PC-3 (cell line): ENCODE data around the gene IL4. TPM values are rescaled to one million over a fixed set of nuclear protein-coding genes. Genes with fewer than 3 reads are reported as not detected.

Experiments
- ATAC-seq: fragments of 200-7000 bp; cut with Tn5 transposase; 2 replicates; pipeline ENCODE4 v1.9.1; 2020; ENCODE audit warnings: mild to moderate bottlenecking, moderate library complexity
- BruUV-seq: library from RNA; stranded (reverse); fragments of 400-500 nt; replicated peaks from 2 replicates; lab custom pipeline; 2021; lab: Mats Ljungman, UMichigan
- CTCF ChIA-PET: fragments of 300-600 bp; sonication (Branson Sonifier 250); formaldehyde crosslinking; loops from one replicate; lab custom pipeline; 2022; ENCODE audit warnings: antibody characterized with exemption; lab: Charles Lee
- POLR2A ChIA-PET: fragments of 300-600 bp; sonication (Branson Sonifier 250); formaldehyde crosslinking; loops from one replicate; lab custom pipeline; 2022; ENCODE audit warnings: antibody characterized with exemption; ENCODE audit not compliant: unreplicated experiment; lab: Charles Lee
- DNase-seq: peaks from one replicate; pipeline ENCODE4 v3.0.0-alpha.2; 2015
- H2AFZ ChIP-seq: fragments of 300-600 bp; sonication (generic); 2 replicates; pipeline ENCODE4 v1.6.0; 2016; ENCODE audit warnings: antibody characterized with exemption, low read length
- H3F3A ChIP-seq: fragments of 300-600 bp; sonication (generic); one replicate; pipeline ENCODE4 v1.6.0; 2017; ENCODE audit warnings: antibody characterized with exemption, low read length, control low read depth, mild to moderate bottlenecking; ENCODE audit not compliant: unreplicated experiment
- H3K27ac ChIP-seq: fragments of 300-600 bp; sonication (generic); 2 replicates; pipeline ENCODE4 v1.5.1; 2016; ENCODE audit warnings: mild to moderate bottlenecking, low read length
- H3K27me3 ChIP-seq: fragments of 300-600 bp; sonication (generic); 2 replicates; pipeline ENCODE4 v1.6.1; 2016; ENCODE audit warnings: low read length, mixed read lengths
- H3K36me3 ChIP-seq: fragments of 300-600 bp; sonication (generic); 2 replicates; pipeline ENCODE4 v1.6.1; 2016; ENCODE audit warnings: low read depth, mixed run types, low read length, mixed read lengths
- H3K4me1 ChIP-seq: fragments of 300-600 bp; sonication (generic); 2 replicates; pipeline ENCODE4 v1.5.1; 2016; ENCODE audit warnings: low read length; ENCODE audit not compliant: insufficient read depth
- H3K4me2 ChIP-seq: fragments of 300-600 bp; sonication (generic); 2 replicates; pipeline ENCODE4 v1.6.0; 2016; ENCODE audit warnings: low read length
- H3K4me3 ChIP-seq: fragments of 300-600 bp; sonication (generic); 2 replicates; pipeline ENCODE4 v1.5.1; 2016; ENCODE audit warnings: mild to moderate bottlenecking, low read length, mixed read lengths
- H3K79me2 ChIP-seq: fragments of 300-600 bp; sonication (generic); 2 replicates; pipeline ENCODE4 v1.6.1; 2017; ENCODE audit warnings: low read length, mixed read lengths
- H3K9ac ChIP-seq: fragments of 300-600 bp; sonication (generic); 2 replicates; pipeline ENCODE4 v1.6.0; 2016; ENCODE audit warnings: mild to moderate bottlenecking, low read length
- H3K9me2 ChIP-seq: fragments of 300-600 bp; sonication (generic); replicated peaks from 2 replicates; pipeline ENCODE4 v1.6.1; 2016; ENCODE audit warnings: mixed run types, low read length, mixed read lengths
- H3K9me3 ChIP-seq: fragments of 300-600 bp; sonication (generic); 2 replicates; pipeline ENCODE4 v1.6.1; 2016; ENCODE audit warnings: low read length, mixed read lengths
- H4K20me1 ChIP-seq: fragments of 300-600 bp; sonication (generic); 2 replicates; pipeline ENCODE4 v1.6.1; 2016; ENCODE audit warnings: low read length, mixed read lengths
- EZH2 ChIP-seq: fragments of 300-600 bp; sonication (generic); IDR thresholded peaks from one replicate; pipeline ENCODE4 v1.6.1; 2017; ENCODE audit warnings: antibody characterized with exemption, mild to moderate bottlenecking, low read length; ENCODE audit not compliant: unreplicated experiment
- EZH2phosphoT487 ChIP-seq: fragments of 300-600 bp; sonication (generic); IDR thresholded peaks from 2 replicates; pipeline ENCODE4 v1.6.1; 2018; ENCODE audit warnings: mild to moderate bottlenecking, antibody characterized with exemption, low read length, borderline replicate concordance
- intact Hi-C: fragments of 100-400 bp; cut with micrococcal nuclease; formaldehyde crosslinking; loops from 2 replicates; pipeline ENCODE4 v1.9.0; 2023
- total RNA-seq: library from RNA; depleted of rRNA; stranded (reverse); fragments of >200 nt; gene quantifications from 2 replicates; pipeline ENCODE4 v1.2.3, GENCODE V29; 2014
- TF ChIP-seq, protein P1 (sequence below): fragments of 300-600 bp; sonication (generic); conservative IDR thresholded peaks from 2 replicates; pipeline ENCODE4 v1.5.1; 2017; ENCODE audit warnings: antibody characterized with exemption, low read depth, mild to moderate bottlenecking, low read length

Gene IL4
- total RNA-seq, 1 experiment from 2014 or later: not detected

DNA sequence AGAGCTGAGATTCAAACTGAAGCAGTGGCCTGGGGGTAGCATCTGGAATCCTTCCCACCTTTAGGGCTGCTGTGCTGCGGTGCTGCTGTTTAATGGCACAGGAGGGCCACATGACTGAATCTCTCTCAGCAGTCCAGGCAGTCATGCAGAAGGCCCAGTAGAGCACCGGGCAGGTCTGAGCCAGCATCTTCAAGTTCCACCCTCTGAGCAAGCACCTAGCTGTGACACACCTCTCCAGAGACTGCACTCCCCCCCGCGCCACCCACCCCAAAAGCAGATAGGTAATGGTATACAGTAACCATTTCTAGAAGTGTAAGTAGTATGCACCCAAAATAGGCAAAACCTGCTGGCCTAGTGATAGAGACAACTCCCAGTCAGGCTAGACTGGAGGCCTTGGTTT is 8.2 kb downstream of the IL4 start:
- ATAC-seq (no peak), DNase-seq (no peak)
- CTCF ChIA-PET: no interaction called here
- Histone ChIP-seq H3K4me2 (no peak overlapping the region), H2AFZ (no peak overlapping the region), H3K27ac (no peak overlapping the region), H3K9ac (no peak overlapping the region), H3K36me3 (no peaks in the 10 kb centered on the region), H4K20me1 (no peaks in the 10 kb centered on the region), H3F3A (no peaks in the 10 kb centered on the region), H3K79me2 (no peaks in the 10 kb centered on the region), H3K4me3 (no peak overlapping the region), H3K4me1 (peaks cover 12% of the 10 kb centered on the region), H3K27me3 (no peaks in the 10 kb centered on the region), H3K9me3 (no peaks in the 10 kb centered on the region), H3K9me2 (no peaks in the 10 kb centered on the region)
- TF ChIP-seq EZH2: no peak
- TF ChIP-seq, protein P1, sequence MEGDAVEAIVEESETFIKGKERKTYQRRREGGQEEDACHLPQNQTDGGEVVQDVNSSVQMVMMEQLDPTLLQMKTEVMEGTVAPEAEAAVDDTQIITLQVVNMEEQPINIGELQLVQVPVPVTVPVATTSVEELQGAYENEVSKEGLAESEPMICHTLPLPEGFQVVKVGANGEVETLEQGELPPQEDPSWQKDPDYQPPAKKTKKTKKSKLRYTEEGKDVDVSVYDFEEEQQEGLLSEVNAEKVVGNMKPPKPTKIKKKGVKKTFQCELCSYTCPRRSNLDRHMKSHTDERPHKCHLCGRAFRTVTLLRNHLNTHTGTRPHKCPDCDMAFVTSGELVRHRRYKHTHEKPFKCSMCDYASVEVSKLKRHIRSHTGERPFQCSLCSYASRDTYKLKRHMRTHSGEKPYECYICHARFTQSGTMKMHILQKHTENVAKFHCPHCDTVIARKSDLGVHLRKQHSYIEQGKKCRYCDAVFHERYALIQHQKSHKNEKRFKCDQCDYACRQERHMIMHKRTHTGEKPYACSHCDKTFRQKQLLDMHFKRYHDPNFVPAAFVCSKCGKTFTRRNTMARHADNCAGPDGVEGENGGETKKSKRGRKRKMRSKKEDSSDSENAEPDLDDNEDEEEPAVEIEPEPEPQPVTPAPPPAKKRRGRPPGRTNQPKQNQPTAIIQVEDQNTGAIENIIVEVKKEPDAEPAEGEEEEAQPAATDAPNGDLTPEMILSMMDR: no peak
- TF ChIP-seq EZH2phosphoT487: no peak
- no TSS peak for BruUV-seq
- POLR2A ChIA-PET: no interaction called here
- intact Hi-C loops: no loop called here

DNA sequence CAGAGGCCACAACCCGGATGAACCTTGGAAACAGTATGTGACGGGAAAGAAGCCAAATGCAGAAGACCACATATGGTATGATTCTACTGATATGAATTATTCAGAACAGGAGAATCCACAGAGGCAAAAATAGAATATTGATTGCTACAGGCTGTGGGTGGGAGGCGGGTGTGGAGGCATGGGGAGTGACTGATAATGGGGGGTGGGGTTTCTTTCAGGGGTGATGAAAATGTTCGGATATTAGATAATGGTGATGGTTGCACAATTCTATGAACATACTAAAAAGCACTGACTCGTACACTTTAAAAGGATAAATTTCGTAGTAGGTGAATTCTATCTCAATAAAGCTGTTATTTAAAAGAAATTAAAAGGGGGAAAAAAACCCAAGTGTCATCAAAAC is 10.7 kb downstream of the IL4 start:
- Histone ChIP-seq H3K4me3 (no peak overlapping the region), H4K20me1 (no peaks in the 10 kb centered on the region), H3K4me2 (no peak overlapping the region), H3K4me1 (no peaks in the 10 kb centered on the region), H3K9ac (no peak overlapping the region), H3K9me3 (no peaks in the 10 kb centered on the region), H3F3A (no peaks in the 10 kb centered on the region), H3K36me3 (no peaks in the 10 kb centered on the region), H2AFZ (no peak overlapping the region), H3K79me2 (no peaks in the 10 kb centered on the region), H3K27ac (no peak overlapping the region), H3K27me3 (no peaks in the 10 kb centered on the region), H3K9me2 (no peaks in the 10 kb centered on the region)
- ChIA-PET POLR2A (no interaction called here), CTCF (no interaction called here)
- ATAC-seq (no peak), DNase-seq (no peak)
- BruUV-seq: no TSS peak
- TF ChIP-seq EZH2 (no peak), EZH2phosphoT487 (no peak)
- TF ChIP-seq, protein P1: no peak
- intact Hi-C loops: no loop called here

DNA sequence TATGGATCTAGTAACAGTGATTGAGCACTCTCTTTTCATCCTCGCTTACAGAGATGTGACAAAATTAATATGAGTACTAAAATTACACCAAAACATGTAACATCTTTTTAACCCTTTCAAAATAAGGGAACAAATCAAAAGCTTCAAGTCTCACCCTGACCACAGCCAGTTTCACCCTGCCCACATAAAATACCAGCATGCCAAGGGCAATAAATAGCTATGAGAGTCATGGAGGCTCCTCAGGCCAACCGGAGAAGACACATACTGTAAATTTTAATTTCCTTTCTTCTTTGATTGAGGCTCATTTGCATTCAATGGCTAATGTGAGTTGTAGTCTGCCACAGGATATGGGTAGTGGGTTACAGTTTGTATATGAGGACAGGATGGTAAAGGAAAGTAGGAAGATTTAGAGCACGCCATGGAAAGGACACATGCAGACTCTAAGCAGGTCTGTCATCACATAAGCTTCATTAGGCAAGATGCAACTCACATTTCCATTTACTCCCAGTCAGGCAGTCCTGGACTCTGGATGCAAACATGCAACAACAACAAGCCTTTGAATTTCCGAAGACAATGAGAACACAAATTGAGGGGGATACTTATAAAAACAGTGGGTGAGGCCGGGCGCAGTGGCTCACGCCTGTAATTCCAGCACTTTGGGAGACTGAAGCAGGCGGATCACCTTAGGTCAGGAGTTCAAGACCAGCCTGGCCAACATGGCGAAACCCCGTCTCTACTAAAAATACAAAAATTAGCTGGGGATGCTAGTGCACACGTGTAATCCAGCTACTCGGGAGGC is 11.3 kb downstream of the IL4 start:
- ChIA-PET CTCF (no interaction called here), POLR2A (no interaction called here)
- no peak overlapping the region for H3K4me2 ChIP-seq
- no peaks in the 10 kb centered on the region for H3K27me3 ChIP-seq
- DNase-seq (no peak), ATAC-seq (no peak)
- TF ChIP-seq EZH2phosphoT487 (no peak), EZH2 (no peak)
- TF ChIP-seq, protein P1: no peak
- no peak overlapping the region for H3K4me3 ChIP-seq
- H3K27ac ChIP-seq: no peak overlapping the region
- H3F3A ChIP-seq: no peaks in the 10 kb centered on the region
- H3K9me3 ChIP-seq: no peaks in the 10 kb centered on the region
- intact Hi-C loops: no loop called here
- H3K4me1 ChIP-seq: no peaks in the 10 kb centered on the region
- no peaks in the 10 kb centered on the region for H3K36me3 ChIP-seq
- H3K9ac ChIP-seq: no peak overlapping the region
- no peaks in the 10 kb centered on the region for H3K9me2 ChIP-seq
- no peak overlapping the region for H2AFZ ChIP-seq
- no peaks in the 10 kb centered on the region for H4K20me1 ChIP-seq
- no peaks in the 10 kb centered on the region for H3K79me2 ChIP-seq
- BruUV-seq: no TSS peak
